Upper lobe of left lung (tissue), 4 donors: ENCODE data around the gene GNB1L.

Source experiments
- POLR2A ChIP-seq, 4 donors: fragments of 450-650 bp; IDR thresholded peaks; one replicate each; pipeline ENCODE4 v1.5.1; 2016 to 2017; ENCODE audit warnings: antibody characterized with exemption in 4 of 4, mild to moderate bottlenecking in 2 of 4
- POLR2AphosphoS5 ChIP-seq, 2 donors: sonication (generic); formaldehyde crosslinking; IDR thresholded peaks; one replicate each; pipeline ENCODE4 v1.5.1; 2017; ENCODE audit warnings: antibody characterized with exemption in 2 of 2
- TF ChIP-seq, protein P1 (sequence below), 6 experiments: fragments of 450-650 bp in 4 of 6; fragments of 200-600 bp in 2 of 6; sonication (generic) in 2 of 6; IDR thresholded peaks; one replicate each; pipeline ENCODE4 v1.5.1; 2016 to 2019; ENCODE audit warnings: antibody characterized with exemption in 6 of 6

DNA sequence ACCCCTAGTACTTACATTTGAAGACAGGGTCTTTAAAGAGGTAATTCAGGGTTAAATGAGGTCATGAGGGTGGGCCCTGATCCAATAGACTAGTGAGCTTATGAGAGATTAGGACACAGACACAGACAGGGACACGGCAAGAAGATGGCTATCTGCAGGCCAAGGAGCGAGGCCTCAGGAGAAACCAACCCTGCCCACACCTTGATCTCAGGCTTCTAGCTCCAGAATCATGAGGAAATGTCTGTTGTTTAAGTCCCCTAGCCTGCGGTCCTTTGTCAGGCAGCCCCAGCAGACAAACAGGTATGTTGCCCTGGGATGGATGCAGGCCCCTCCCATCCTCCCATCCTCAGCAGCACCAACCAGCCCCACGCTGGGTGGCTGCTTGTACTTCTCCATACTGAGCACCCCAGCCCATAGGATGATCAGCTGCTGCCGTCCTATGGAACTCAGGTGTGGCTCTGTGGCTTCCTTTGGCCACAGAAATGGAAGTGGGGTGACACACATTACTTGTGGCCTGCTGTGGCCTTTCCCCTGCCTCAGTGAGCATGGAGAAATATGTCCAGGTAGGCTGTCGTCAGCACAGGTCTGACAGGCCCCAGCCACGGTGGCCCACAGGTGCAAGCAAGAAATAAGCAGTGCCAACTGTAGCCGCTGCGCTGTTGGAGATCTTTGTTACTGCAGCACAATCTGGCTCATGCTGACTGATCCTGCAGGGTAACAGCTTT lies 7.9 kb downstream of the GNB1L start:
- TF ChIP-seq POLR2AphosphoS5 (IDR thresholded peaks at IDR 0.05), result no peak
- TF ChIP-seq, protein P1, sequence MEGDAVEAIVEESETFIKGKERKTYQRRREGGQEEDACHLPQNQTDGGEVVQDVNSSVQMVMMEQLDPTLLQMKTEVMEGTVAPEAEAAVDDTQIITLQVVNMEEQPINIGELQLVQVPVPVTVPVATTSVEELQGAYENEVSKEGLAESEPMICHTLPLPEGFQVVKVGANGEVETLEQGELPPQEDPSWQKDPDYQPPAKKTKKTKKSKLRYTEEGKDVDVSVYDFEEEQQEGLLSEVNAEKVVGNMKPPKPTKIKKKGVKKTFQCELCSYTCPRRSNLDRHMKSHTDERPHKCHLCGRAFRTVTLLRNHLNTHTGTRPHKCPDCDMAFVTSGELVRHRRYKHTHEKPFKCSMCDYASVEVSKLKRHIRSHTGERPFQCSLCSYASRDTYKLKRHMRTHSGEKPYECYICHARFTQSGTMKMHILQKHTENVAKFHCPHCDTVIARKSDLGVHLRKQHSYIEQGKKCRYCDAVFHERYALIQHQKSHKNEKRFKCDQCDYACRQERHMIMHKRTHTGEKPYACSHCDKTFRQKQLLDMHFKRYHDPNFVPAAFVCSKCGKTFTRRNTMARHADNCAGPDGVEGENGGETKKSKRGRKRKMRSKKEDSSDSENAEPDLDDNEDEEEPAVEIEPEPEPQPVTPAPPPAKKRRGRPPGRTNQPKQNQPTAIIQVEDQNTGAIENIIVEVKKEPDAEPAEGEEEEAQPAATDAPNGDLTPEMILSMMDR (IDR thresholded peaks at IDR 0.05), result no peak
- TF ChIP-seq POLR2A (IDR thresholded peaks at IDR 0.05), result no peak
